Measurements from ENCODE around the gene MYO5B. TPM values are rescaled to one million over a fixed set of nuclear protein-coding genes. Genes with fewer than 3 reads are reported as not detected.
"Not testable (repeated sequence)": the region's sequence is repeated elsewhere in the genome, so short reads cannot be mapped to it uniquely, and the experiment has no call there.

The MYO5B gene
- total RNA-seq, 1 donor from 2014 or later: 46.2 TPM

DNA sequence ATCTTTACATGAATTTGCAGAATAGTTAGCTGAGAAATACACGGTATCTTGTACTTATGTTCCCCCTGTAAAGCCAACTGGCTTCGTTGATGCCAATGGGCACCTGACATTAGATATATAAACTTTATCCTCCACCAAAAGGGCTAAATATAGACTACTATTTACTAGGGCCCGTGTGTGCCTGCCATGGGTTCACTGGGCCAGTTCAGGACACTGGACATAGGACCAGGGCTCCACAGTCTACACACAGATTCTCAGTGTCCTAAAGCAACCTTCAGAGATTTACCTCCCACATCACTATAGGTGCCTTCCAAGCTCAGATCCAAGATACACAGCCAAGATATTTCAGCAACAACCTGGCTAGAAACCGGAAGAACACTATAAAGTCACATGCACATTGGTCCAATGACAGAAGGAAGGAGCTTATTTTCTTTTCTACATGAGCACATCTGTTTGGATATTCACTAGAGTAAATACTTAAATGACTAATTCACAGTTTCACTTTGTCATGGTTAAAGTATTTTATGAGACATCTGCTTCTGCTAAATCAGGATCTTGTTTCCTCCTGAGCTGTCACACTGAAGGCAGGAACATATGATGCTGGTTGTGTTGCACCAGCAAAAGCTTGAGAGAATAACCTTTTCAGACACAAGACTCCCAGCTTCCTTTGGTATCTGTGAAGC lies 95.1 kb downstream of the MYO5B start:
- DNase-seq (ENCODE audit: low spot score): no peak

DNA sequence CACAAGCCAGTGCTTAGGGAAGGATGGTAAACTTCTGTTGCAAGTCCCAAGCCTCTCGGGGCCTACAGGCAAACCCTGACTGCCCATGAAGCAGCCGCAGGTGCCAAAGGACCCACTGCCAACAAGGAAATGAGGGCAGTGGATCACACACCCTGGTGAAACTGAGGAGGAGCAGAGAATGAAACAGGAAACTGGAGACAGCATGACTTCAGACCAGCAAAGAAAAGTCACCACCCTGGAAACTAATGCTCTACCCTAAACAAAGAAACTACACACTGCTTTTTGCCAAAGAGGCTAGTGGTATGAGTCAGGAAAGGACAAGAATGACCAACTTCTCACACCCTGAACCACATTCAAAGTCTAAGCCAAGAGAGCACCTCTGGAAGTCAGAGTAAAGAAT lies 97.2 kb downstream of the MYO5B start:
- no peak for DNase-seq (ENCODE audit: low spot score)

DNA sequence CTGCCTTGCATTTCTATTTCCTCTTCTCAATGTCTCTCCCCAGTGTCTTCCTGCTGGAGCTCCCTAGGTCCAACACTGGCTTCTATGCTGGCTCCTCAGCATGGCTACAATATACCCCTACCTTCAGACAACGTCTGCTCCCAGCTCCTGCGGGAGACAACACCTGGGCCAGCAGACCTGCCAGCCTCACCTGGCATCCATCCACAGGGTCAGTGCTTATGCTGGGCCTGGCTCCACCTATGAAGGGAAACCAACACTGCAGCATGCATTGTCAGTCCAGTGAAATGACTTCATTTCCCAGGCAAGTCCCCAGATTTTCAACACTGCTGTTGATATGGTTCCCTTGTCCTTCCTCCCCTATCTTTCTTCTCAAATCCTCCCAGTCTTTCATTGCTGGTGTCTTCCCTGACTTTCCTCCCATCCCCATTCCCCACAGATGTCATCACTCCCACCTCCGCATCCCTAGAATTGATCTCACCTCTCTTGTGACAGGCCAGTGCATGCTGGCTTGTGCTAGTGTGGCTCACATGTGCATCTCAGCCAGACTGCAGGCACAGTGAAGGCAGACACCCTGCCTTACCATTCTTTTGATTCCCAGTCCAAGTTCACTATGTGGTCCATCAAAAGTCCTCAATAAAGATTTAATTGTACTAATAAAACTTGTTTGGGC lies 98.0 kb downstream of the MYO5B start:
- DNase-seq (ENCODE audit: low spot score): no peak

DNA sequence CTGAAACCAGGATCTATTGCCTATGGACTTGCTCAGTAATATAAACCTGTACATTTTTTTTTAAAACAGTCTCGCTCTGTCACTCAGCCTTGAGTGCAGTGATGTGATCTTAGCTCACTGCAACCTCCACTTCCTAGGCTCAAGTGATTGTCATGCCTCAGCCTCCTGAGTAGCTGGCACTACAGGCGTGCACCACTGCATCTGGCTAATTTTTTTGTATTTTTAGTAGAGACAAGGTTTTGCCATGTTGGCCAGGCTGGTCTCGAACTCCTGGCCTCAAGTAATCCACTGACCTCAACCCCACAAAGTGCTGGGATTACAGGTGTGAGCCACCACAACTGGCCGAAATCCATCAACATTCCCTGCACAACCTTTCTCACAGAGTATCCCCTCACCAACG lies 100.2 kb downstream of the MYO5B start:
- not testable (repeated sequence) for DNase-seq (ENCODE audit: low spot score)

DNA sequence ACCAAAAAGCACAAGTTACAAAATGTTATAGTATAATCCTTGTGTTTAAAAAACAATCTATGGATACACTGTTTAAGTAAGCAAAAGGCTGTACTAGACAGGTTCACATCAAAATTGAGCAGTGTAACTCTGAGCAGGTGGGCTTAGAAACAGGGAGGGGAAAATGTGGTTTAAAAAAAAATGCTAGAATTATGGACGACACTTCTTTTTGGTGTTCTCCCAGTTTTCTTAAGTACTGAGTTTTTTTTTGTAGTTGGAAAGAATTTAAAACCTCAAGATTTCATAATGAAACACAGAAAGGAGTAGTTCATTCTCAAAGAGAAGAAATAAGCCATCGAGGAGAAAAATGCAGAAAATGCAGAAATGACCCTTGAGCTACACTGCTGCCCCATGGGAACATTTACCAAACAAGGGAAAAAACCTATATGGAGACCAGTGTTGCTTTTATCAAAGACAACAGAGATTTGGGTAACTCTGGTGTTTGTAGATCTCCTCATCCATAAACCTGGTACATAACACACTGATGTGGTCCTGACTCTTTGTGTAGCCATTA lies 100.7 kb downstream of the MYO5B start:
- DNase-seq (ENCODE audit: low spot score): no peak

DNA sequence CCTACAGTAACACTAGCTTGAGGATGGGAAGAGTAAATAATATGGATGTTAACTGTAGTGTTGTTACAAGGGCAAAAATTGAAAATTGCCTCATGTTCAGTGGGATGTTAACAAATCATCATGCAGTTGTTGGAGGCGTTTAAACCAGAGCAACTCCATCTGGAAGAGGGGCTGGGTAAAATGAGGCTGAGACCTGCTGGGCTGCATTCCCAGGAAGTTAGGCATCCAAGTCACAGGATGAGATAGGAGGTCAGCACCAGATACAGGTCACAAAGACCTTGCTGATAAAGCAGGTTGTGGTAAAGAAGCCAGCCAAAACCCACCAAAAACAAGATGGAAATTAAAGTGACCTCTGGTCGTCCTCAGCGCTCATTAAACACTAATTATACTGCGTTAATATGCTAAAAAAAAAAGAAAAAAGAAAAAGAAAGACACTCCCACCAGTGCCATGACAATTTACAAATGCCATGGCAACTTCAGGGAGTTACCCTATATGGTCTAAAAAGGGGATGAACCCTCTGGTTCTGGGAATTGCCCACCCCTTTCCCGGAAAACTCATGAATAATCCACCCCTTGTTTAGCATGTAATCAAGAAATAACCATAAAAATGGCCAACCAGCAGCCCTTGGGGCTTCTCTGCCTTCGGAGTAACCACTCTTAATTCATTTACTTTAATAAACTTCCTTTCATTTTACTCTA lies 101.4 kb downstream of the MYO5B start:
- no peak for DNase-seq (ENCODE audit: low spot score)

DNA sequence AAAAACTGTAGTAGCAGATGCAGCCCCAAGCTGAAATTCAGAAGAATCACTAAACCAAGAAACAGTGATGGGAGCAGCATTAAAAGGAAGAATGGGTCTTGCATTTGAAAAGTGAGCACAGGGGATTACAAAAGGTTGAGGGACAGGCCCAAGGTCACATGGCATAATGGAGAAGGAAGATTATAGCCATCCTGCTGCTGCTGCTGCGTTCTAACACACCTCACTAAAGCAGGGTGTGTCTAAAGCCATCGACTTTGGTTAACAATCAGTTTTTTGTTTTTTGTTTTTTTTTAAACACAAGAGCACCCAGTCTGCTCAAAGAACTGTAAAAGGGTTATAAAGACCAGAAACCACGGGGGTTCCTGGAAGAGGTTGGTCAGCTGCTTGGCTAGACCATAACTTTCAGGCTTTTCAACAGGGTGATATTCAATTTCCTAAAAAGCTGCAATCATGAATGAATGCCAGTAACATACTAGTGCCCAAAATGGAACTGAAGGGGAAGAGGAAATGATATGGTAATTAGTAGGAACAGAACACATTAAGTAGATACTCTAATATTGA lies 102.6 kb downstream of the MYO5B start:
- DNase-seq (ENCODE audit: low spot score): no peak

DNA sequence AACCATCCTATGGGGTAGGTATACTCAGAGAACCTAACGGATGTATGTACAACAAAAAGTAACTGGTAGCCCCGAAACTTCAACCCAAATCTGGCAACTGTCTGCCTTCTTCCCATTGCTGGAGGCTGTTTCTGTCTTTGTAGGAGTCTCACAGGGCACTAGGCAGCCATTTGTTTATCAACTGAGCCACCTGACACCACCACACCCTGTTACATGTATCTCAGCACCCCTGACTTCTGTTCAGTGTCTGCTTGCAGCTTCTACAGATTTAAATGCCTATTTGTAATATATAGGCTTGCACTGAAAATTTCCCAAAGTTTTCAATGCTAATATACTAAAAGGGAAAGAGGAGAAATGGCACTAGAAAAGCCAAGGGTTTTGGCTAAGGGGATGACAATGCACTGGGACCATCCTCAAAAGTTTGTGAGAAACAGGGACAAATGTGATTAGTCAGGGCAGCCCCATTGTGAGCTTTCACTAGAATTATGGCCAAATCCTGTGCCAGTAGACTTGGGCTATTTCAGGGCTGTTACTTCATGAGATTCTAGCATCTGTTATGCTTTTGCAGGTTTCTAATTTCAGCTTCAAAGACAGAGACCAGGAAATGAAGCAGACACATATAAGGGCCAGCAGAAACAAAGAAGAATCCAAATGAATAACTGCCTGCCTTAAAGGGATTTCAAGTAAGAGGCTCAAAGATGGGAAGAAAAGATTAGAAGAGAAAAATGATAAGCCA lies 103.3 kb downstream of the MYO5B start:
- no peak for DNase-seq (ENCODE audit: low spot score)

DNA sequence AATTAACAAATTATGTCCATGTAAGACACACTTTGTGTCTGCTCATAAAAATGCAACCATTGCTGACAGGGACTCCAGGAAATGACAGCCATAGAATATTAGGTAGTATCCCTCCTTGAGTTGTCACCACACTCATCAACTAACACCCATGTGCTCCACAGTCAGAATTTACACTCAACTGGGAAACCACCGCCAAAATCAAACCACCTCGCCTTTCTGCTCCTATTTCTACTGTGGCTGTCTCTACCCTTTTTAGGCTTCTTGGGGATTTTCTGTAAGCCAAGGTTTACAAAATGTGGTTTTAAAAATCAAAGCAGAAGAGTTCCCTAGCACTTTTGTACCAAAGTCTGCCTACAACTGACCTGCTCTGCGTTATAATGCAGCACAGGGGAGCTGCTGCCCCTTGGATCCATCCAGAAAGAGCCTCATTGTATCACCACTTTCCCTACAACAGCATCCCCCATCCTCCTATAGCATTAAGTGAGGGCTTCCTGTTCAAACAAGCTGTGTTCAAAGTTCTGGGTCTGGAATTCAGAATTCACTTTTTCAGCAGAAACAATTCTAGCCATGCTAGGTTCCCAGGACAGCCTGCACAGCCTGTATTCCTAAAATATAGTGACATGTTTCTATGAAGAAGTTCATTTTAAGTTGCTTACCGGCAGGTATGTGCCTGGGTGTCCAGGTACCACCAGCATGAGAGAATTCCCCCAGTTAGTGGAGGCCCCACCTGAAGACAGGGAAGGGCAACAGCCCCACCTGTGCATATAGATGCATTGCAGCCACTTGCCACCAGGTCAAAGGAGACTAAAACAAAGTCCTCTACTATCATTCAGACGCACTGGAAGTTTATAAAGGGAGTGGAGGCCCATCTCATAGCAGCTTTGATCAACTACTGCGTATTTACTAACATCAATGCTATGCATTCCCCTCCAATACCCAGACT lies 104.3 kb downstream of the MYO5B start:
- DNase-seq (ENCODE audit: low spot score): no peak

DNA sequence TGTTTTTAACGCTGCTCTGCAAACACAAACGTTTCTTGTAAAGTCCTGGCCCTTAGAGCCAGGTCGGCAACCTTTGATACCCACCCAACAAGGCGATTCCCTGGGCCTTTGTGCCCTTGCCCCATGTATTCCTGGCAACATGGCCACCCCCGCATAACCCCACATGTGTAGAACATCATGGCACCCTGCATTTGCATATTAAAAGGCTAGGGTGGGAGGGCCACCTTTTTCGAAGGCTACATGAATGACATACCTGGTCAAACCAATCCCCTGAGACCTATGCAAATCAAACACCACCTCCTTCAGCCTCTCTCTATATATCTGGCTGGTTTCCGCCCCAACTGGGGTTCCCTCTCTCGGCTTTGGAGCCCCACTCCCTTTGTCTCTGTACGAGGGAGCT lies 105.2 kb downstream of the MYO5B start:
- DNase-seq (ENCODE audit: low spot score): no peak

DNA sequence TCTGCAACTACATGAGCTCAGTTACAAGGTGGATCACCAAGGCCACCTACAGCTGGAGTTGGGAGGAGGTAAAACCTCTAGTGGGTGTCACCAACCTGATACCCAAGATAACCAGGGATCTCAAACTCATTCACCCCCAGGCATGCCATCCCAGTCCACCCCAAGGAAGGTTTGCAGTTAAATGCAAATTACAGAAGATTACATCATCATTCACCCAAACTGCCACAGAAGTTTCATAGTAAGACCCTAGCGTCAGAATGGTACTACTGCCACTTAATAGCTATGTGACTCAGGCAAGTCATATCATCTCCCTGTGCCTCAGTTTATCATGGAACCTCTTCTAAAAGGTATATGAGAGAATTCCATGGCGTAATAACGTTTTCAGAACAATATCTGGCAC lies 111.2 kb downstream of the MYO5B start:
- DNase-seq (ENCODE audit: low spot score): no peak

DNA sequence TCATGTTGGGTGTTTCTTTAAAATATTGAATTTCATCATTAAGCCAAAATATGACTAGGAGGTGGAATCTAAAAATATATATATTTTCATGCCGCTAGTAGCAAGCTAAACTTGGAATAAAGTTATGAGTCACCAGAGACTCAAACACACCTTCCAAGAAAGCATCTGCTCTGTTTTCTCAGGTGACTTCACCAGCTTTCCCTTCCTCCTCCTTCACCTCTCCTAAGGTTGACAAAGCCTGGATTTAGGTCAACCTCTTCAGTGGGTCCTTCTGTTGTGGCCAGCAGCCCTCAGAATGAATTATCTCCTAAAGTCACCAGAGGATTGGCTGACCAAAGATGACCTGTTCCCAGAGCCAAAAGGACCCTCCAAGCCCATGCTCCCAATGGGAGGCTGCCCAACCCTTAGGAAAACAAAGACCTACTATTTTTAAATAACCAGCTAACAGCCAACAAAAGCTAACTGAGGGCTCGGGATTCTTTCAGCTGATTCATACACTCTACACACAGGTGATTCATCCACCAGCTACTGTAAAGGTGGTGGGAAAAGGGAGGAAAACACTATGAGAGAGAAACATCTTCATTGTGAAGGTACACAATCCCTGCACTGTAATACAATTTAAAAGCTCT lies 113.9 kb downstream of the MYO5B start:
- no peak for DNase-seq (ENCODE audit: low spot score)

DNA sequence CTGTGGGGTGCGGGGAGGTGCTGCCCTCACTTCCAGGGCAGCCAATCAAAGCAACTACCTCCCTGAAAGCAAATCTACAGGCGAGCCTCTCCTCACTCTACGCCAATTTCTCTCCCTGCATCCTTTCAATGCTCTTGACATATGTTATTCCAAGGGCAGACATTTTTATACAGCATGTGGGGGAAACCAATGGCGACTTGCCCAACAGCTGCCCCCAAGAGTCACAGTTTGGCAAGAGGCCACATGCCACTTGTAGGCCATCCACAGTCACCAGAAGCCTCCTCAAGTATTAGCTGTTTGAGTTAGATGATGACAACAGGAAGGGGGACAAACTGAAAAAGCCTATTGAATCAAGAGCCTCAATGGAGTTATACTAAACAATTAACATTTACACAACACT lies 114.6 kb downstream of the MYO5B start:
- no peak for DNase-seq (ENCODE audit: low spot score)

DNA sequence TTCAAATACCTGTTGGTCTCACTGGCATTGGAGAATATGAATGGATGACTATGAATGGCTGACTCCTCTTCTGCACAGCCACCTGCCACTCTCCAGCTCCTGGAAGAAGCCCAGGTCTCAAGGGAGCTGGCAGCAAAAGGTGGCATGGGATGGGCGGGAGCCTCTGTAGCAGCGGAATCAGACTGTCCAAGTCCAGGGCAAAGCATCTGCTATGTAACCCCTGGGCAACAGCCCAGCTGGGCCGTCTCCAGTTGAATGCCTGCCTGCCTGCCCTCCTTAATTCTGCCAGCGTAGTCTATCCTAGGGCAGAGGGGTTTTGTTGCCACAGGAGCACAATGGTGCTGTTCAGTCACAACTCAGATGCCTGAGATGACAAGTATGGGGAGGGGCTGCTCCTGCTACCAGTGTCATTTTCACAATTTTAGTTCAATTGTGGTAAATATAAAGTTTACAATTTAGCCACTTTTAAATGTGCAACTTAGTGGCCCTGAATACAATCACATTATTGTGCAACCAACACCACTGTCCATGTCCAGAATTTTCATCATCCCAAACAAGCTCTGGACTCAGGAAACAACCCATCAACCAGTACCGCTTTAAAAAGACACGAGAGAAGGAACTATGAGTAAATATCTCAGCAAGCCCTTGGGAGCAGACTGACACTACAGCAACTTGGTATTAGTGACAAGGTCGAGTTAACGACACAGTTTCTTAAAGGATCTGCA lies 115.2 kb downstream of the MYO5B start:
- peak; percentile 44 for DNase-seq (ENCODE audit: low spot score)

DNA sequence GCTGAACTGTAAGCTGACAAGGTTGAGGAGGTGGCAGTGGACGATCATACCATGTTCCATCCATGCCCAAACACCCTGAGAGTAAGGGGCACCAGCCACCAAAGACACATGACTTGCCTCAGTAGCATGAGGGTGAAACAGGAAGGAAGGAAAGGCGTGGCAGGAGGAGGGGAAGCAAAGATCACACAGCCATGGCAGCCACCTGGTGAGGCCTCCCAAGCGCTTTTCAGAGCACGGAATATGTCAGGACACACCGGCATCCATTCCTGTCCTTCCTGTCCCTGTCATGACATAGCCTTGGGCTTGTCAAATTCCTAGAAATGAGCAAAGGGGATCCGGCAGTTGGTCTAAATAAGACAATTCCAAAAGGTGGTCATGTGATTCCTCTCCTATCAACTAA lies 118.7 kb downstream of the MYO5B start:
- no peak for DNase-seq (ENCODE audit: low spot score)

DNA sequence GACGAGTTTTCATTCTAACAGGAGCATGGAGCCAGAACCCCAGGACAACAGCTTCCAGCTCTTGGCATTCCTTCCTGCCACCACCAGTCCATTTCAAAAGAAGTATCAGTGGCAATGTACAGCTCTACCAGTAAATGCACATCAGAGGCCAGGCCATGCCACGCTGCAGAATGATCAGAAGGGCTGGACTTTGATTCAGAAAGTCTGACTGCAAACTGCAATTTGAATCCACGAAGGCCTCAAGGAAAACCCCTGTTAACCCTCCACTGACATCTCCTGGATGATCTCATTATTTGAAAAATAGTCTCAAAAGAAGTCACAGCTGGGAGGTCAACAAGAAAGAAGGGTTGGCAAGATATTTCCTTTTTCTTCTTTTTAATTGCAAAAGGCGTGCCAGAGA lies 119.2 kb downstream of the MYO5B start:
- no peak for DNase-seq (ENCODE audit: low spot score)

DNA sequence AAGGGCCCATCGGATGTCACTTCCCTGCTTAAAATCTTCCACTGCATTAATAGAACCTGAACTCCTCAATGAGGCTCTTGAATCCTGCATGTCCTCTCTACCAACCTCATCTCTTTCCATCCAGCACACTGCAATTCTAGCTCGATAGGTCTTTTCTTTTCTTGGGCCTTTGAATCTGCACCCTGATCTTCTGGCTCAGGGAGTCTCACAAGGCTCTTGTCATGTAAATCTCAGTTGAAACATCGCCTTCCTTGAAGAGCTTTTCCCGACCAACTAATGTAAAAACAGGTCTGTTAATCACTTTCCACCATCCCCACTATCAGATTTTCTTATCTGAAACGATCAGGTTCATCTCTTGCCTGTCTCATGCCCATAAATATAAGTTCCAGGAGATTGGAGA lies 120.5 kb downstream of the MYO5B start:
- no peak for DNase-seq (ENCODE audit: low spot score)

DNA sequence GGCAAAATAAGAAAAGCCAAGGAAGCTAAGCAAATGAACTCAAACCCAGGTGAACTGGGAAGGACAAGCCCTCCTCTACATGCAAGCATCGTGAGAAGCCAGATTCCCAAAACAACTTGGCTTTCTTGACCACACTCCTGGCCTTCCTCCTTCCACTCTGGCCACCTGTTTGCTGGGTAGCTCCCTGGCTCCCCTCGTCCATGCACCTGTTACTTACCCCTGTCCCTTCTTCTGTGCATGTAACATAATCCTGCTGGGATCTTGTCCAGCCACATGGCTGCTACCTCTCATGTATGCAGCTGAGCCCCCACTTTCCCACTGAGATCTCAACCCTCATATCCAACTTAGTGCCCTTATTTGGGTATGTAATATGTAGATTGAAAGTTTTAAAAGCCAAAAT lies 121.6 kb downstream of the MYO5B start:
- DNase-seq (ENCODE audit: low spot score): no peak

DNA sequence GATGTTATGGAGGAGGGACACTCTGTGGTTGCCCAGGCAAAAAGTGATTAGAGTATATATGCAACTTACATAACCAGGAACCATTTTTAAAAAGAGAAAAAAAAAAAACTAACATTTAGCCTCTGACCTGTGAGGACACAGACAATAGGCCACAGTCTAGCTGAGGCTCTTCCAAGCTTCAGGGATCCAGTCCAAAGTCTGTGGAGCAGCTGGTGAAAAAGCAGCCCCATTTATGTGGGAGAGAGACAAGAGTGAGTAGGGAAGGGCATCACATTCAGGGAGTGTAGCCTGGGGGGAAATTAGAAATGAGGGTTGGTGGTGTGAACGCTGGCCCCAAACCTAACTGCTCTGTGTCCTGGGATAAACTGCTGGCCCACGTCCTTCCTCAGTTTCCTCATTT lies 122.8 kb downstream of the MYO5B start:
- DNase-seq (ENCODE audit: low spot score): no peak

DNA sequence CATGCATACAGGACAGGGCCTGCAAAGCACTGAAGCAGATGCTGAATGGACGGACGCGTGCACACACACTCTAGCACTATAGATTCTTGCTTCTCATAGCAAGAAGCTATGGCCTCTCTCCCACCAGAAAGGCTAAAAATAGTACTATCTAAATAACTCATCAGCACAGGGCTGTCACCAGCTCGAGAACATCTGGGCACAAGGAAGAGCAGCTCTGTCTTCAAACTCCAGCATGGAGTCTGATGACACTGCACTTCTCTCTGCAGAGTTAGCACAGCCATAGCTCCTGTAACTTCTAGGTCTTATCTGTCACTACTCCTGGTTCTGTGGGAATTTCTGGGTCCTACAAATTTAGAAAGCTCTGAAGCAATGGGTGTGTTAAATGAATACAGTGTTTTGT lies 123.5 kb downstream of the MYO5B start:
- no peak for DNase-seq (ENCODE audit: low spot score)

Measured in ureter (tissue), 1 donor.